Right lobe of liver (tissue), 6 donors: Measurements from ENCODE around the gene HOXD1. TPM values are rescaled to one million over a fixed set of nuclear protein-coding genes. Genes with fewer than 3 reads are reported as not detected.

ENCODE experiments used
- ATAC-seq, 4 donors: fragments of 200-7000 bp; cut with Tn5 transposase; one replicate each; pipeline ENCODE4 v1.9.1; 2020; ENCODE audit warnings: mild to moderate bottlenecking in 4 of 4, moderate library complexity in 4 of 4
- DNase-seq, 3 donors: peaks; one replicate each; pipeline ENCODE4 v3.0.0-alpha.2; 2020
- H3K27ac ChIP-seq, 3 donors: fragments of 200-600 bp; one replicate each; pipeline ENCODE4 v1.8.0; 2022
- H3K27me3 ChIP-seq, 2 donors: fragments of 200-600 bp; one replicate each; pipeline ENCODE4 v1.8.0; 2022
- H3K36me3 ChIP-seq, 4 donors: fragments of 200-600 bp; sonication (generic) in 1 of 4; one replicate each; pipeline versions ENCODE4 v1.5.1 to v1.8.0; 2017 to 2022; ENCODE audit warnings: control low read depth in 1 of 4
- H3K4me1 ChIP-seq, 4 donors: fragments of 200-600 bp; sonication (generic) in 1 of 4; one replicate each; pipeline versions ENCODE4 v1.5.1 to v1.8.0; 2017 to 2022; ENCODE audit warnings: control low read depth in 1 of 4
- H3K4me3 ChIP-seq, 3 donors: fragments of 200-600 bp; one replicate each; pipeline ENCODE4 v1.8.0; 2022
- H3K9me3 ChIP-seq, 4 donors: fragments of 200-600 bp; sonication (generic) in 1 of 4; one replicate each; pipeline versions ENCODE4 v1.5.1 to v1.8.0; 2017 to 2022; ENCODE audit warnings: control low read depth in 1 of 4
- POLR2A ChIP-seq: fragments of 450-650 bp; IDR thresholded peaks from one replicate; pipeline ENCODE4 v1.6.1; 2017; ENCODE audit warnings: antibody characterized with exemption, mild to moderate bottlenecking
- WGBS: methylation state at CpG from one replicate; pipeline ENCODE4 v1.1.6; 2018; ENCODE audit warnings: low coverage, low lambda C conversion rate; ENCODE audit not compliant: insufficient coverage; ENCODE audit errors: missing lambda C conversion rate; 5-methylcytosine and 5-hydroxymethylcytosine counted together
- intact Hi-C, 2 donors: fragments of 100-400 bp; cut with DNase I; formaldehyde crosslinking; loops; one replicate each; pipeline versions ENCODE4 v1.11.2 to v1.14.1; 2022
- total RNA-seq, 6 experiments: library from RNA; depleted of rRNA in 2 of 6; stranded (reverse); fragments of >200 nt in 2 of 6; fragmentation: NEBNext Ultra II Directional in 3 of 6; extraction: Animal tissue kit (Norgen Biotek cat#: 25700) in 3 of 6; gene quantifications; one replicate each; pipeline versions ENCODE4 v1.1.0 to v1.2.4, GENCODE V29; 2016 to 2023
- TF ChIP-seq, protein P1 (sequence below), 4 donors: fragments of 200-600 bp in 3 of 4; fragments of 450-650 bp in 1 of 4; IDR thresholded peaks; one replicate each; pipeline versions ENCODE4 v1.5.1 to v1.8.0; 2016 to 2022; ENCODE audit warnings: antibody characterized with exemption in 4 of 4, mild to moderate bottlenecking in 2 of 4
- donor health status: DM: no; HTN: yes; CAD: no.
- donor health status: DM: no; HTN: no; CAD: no.
- donor health status: DM: no; HTN: no; CAD: no.
- donor health status: DM: no; HTN: yes; CAD: no.
- donor health status: DM: no; HTN: yes; CAD: no.

The HOXD1 gene
- total RNA-seq, 6 experiments from 2014 or later, result not detected

DNA sequence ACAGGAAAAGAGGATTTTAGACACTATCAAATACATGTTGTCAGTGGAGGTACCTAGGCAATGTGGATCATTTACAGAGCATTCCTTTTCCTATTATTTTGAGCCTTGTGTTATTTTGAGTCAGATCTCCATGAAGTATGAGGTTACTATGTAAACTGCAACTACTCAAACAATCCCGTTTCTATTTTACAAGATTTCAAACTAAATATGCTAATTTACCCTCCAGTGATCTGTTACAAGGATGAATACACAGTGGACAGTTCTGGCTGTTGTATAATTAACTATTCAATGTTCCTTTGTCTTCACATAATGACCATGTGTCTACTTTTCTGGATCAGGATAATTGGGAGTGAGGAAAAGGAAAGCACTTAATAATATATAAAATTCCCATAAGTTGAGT is 4.6 kb downstream of the HOXD1 start:
- H3K27me3 ChIP-seq, result peaks cover 14 to 55% of the 10 kb centered on the region in 2 donors
- H3K4me3 ChIP-seq, result no peak overlapping the region
- H3K27ac ChIP-seq, result no peak overlapping the region
- no peaks in the 10 kb centered on the region for H3K9me3 ChIP-seq
- DNase-seq, result no peak
- TF ChIP-seq, protein P1, sequence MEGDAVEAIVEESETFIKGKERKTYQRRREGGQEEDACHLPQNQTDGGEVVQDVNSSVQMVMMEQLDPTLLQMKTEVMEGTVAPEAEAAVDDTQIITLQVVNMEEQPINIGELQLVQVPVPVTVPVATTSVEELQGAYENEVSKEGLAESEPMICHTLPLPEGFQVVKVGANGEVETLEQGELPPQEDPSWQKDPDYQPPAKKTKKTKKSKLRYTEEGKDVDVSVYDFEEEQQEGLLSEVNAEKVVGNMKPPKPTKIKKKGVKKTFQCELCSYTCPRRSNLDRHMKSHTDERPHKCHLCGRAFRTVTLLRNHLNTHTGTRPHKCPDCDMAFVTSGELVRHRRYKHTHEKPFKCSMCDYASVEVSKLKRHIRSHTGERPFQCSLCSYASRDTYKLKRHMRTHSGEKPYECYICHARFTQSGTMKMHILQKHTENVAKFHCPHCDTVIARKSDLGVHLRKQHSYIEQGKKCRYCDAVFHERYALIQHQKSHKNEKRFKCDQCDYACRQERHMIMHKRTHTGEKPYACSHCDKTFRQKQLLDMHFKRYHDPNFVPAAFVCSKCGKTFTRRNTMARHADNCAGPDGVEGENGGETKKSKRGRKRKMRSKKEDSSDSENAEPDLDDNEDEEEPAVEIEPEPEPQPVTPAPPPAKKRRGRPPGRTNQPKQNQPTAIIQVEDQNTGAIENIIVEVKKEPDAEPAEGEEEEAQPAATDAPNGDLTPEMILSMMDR (IDR thresholded peaks at IDR 0.05), result no peak
- TF ChIP-seq POLR2A, result no peak
- intact Hi-C loops, result no loop called here
- WGBS, result 0% methylated on average over 1 of the region's 1 CpG
- peaks cover 0 to 8% (median 0%) of the 10 kb centered on the region in 4 donors for H3K4me1 ChIP-seq
- no peak for ATAC-seq
- no peaks in the 10 kb centered on the region for H3K36me3 ChIP-seq

DNA sequence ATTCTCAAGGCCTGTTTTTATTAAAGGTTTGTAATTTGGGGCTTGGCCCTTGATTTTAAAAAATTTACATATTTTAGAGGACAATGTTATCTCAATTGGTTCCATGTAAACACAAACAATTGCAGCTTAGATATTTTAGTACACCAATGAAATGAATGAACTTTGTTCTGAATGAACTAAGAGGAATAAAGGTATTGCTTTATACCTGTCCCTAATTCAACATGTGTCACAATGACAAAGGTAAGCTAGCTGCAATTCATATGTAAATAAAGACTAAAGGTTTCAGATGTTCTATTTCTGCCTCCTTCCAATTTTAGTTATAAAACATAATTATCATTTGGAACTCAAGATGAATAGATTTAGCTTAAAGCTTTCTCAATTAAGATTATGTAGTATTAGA is 11.4 kb downstream of the HOXD1 start:
- intact Hi-C loops, result no loop called here
- ATAC-seq (no peak), DNase-seq (no peak)
- no peak overlapping the region for H3K4me3 ChIP-seq
- no peak overlapping the region for H3K27ac ChIP-seq
- H3K9me3 ChIP-seq, result no peaks in the 10 kb centered on the region
- peaks cover 0 to 3% of the 10 kb centered on the region in 2 donors for H3K27me3 ChIP-seq
- H3K36me3 ChIP-seq, result no peaks in the 10 kb centered on the region
- H3K4me1 ChIP-seq, result no peaks in the 10 kb centered on the region
- TF ChIP-seq POLR2A, result no peak
- TF ChIP-seq, protein P1 (IDR thresholded peaks at IDR 0.05), result no peak

DNA sequence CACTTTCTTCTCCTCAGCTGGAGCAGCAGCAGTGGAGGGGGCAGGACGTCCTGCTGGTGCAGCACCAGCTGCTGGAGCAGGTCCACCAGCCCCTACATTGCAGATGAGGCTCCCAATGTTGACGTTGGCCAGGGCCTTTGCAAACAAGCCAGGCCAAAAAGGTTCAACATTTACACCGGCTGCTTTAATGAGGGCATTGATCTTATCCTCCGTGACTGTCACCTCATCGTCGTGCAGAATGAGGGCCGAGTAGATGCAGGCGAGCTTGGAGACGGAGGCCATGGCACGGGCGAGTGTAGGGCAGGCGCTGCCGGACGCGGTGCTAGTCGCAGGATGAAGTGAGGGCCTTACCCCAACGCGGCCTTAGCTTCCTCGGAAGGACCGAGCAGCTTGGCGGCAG is 12.5 kb downstream of the HOXD1 start:
- no peak overlapping the region for H3K27ac ChIP-seq
- TF ChIP-seq, protein P1 (IDR thresholded peaks at IDR 0.05), result no peak
- no peak for TF ChIP-seq POLR2A
- H3K4me3 ChIP-seq, result no peak overlapping the region
- 50% methylated on average over 21 of the region's 21 CpGs for WGBS
- DNase-seq (peak in 1 of 3 donors; percentile 17), ATAC-seq (no peak)
- no peaks in the 10 kb centered on the region for H3K36me3 ChIP-seq
- peaks cover 0 to 3% of the 10 kb centered on the region in 2 donors for H3K27me3 ChIP-seq
- intact Hi-C loops, result no loop called here
- H3K4me1 ChIP-seq, result no peaks in the 10 kb centered on the region
- H3K9me3 ChIP-seq, result no peaks in the 10 kb centered on the region

DNA sequence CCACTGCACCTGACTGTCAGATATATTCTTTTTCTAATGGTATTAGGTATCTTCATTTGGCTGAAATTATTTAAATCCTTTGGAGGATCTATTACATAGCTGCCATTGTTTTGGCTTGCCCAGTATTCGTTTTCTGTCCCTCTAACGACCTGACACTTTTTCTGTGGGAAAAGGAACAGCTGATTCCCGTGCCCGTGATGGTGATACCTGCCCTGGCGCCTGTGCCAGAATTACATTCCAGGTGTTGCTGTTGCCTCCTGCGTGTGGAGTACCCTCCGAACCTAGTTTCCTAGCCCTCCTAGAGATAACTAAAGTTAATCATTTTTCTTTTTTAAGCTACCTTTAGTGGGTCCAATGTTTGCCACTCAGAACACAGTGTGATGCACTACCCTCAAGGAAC is 14.0 kb downstream of the HOXD1 start:
- intact Hi-C loops, result no loop called here
- Histone ChIP-seq H3K36me3 (no peaks in the 10 kb centered on the region), H3K27ac (no peak overlapping the region), H3K9me3 (no peaks in the 10 kb centered on the region), H3K27me3 (no peaks in the 10 kb centered on the region), H3K4me3 (no peak overlapping the region), H3K4me1 (no peaks in the 10 kb centered on the region)
- no peak for TF ChIP-seq POLR2A
- TF ChIP-seq, protein P1 (IDR thresholded peaks at IDR 0.05), result no peak
- DNase-seq (no peak), ATAC-seq (no peak)
- WGBS, result 57% methylated on average over 7 of the region's 7 CpGs

DNA sequence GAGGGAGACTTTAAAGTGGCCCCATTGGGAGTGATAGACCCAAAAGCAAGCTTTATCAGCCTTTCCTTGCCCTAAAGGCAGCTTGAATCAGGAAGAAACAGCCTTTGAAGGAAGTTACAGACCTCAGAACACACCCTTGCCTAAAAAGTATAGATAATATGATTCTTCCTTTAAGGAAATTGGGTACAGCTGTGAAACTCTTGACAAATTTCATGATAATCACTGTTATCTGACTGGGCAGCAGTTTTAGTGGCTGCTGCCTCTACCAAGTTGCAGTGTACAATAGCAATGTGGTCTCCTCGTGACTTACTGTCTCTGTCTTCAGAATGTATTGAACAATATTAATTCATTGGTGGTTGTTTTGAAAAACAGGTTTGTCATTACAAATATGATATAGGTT is 16.7 kb downstream of the HOXD1 start:
- Histone ChIP-seq H3K9me3 (no peaks in the 10 kb centered on the region), H3K36me3 (no peaks in the 10 kb centered on the region), H3K27me3 (no peaks in the 10 kb centered on the region), H3K27ac (no peak overlapping the region), H3K4me3 (no peak overlapping the region), H3K4me1 (no peaks in the 10 kb centered on the region)
- intact Hi-C loops, result no loop called here
- DNase-seq (no peak), ATAC-seq (no peak)
- TF ChIP-seq, protein P1 (IDR thresholded peaks at IDR 0.05), result no peak
- TF ChIP-seq POLR2A, result no peak
- WGBS, result 63% methylated on average over 1 of the region's 1 CpG
